GM19099 (cell line): Measurements from ENCODE around the gene TIMP1.

ENCODE experiments used
- POLR2A ChIP-seq: IDR thresholded peaks from 3 replicates; pipeline ENCODE4 v1.6.1; 2011; ENCODE audit warnings: low read depth; ENCODE audit not compliant: insufficient read length; ENCODE audit errors: extremely low read depth

The TIMP1 gene

DNA sequence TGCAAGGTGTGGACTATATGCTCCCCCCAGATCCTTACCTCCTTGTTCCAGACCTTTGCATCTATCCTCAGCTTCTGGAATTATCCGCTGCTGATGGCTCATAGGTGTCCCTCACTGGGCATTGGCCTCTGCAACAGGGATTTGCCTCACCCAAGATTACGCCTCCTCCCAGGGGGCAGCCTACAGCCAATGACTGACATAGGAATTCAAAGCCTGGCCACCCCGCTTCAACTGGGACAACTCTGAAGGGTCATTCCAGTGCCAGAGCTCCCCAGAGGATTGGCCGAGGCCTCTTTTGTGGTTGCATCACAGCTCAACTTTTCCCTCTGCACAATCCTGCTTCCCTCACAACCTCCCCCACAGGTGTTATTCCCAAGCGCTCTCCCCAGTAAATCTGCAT lies 32.4 kb downstream of the TIMP1 start:
- no peak for TF ChIP-seq POLR2A

DNA sequence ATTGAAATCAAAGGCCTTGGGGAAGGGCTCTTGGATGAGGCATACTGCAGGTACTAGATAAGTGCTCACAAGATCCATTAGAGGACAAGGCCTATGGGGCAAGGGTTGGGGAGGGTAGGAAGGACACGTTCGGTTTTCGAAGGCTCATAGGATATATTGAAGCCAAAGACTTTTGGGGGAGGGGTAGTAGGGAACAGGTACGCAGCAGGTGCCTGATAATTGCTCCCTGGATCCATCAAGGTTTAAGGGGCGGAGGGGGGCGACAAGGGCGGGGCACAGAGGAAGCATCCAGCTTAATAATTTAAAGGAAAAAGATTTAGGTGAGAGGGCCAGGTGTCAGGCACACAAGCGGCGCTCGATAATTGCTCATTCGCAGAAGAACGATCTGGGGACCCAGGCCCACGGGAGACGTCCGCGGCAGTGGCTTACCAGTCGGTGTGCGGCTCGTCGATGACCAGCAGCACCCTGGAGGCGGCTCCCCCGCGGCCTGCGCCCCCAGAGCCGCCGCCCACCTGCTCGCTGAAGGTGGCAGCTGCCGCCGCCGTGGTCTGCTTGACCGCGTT lies 36.8 kb downstream of the TIMP1 start:
- no peak for TF ChIP-seq POLR2A

DNA sequence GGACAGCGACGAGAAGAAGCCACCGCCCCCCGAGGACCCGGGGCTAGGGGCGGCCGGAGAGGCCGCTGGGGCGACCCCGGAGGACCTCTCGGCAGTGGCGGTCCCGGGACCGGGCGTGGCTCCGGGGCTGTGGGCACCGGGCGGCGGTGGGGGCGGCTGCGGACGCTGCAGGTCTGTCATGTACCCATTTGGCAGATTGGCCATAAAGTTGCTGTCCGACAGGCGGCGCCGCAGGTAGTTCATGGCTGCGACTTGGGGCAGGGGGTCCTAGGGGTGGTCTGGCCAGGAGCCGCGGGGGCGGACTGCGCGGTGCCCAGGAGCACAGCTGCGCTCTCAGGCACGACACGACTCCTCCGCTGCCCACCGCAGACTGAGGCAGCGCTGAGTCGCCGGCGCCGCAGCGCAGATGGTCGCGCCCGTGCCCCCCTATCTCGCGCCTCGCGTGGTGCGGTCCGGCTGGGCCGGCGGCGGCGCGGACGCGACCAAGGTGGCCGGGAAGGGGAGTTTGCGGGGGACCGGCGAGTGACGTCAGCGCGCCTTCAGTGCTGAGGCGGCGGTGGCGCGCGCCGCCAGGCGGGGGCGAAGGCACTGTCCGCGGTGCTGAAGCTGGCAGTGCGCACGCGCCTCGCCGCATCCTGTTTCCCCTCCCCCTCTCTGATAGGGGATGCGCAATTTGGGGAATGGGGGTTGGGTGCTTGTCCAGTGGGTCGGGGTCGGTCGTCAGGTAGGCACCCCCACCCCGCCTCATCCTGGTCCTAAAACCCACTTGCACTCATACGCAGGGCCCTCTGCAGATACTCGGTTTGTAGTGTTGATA lies 37.5 kb downstream of the TIMP1 start, which contains the start of gene SYN1:
SYN1 (minus strand) TSS at position 372 of the 817 bp plus-strand sequence; CDS start at position 243, 129 bp downstream.
- no peak for TF ChIP-seq POLR2A

DNA sequence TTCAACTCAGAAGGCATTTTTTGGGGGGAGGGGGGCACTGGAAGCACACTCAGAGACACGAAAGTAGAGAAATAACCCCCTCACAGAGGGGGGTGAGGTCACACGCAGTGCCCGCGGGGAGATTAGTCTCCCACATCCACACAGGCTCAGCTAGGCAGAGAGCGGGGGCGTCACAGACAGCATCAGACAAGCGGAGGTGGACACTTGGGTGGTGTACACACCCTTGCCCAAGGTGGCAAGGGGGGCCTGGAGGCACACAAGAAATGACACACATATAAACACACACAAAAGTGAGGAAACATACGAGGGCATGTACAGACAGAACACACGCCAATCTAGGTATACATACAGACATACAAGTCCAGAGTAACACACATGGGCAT lies 38.1 kb downstream of the TIMP1 start:
- no peak for TF ChIP-seq POLR2A

DNA sequence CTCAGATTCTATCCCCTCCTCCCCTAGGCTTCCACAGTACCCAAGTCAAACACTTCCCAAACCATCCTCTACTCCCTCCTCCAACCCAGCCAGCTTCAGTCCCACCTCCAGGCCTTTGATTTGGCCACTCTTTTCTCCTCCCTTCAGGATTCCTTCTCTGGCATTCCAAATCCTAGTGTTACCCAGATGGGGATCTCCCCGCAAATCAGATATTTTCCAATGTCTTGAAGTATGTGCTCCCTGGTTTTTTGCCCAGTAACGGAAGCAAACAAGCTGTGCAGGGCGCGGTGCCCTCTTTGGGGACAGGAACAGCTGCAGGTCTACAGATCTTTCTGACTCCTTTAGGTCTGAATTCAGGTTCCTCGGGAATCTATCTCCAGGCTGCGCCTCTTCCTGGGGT lies 39.6 kb downstream of the TIMP1 start:
- no peak for TF ChIP-seq POLR2A

DNA sequence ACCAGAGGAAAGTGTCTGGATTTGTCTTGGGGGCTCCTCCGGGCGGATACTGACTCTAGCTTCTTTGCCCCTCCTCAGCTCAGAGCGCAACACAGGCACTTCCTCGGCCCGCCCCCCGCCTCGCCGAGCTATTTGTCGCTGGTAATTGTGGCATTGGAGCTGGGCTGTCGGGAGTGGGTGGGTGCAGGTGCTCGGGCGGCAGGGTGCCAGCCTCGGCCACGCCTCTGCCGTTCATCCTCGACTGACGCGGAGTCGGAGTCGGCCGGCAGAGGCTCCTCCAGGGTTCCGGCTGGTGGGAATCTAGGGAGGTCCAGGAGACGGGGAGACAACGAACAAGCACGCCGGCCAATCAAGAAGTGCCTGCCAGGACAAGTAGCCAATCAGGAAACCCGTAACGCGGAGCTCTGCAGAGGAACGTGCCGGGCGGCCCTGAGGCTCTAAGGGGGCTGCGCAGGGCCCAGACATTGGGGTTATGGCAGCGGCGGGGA lies 41.3 kb downstream of the TIMP1 start:
- TF ChIP-seq POLR2A = no peak

DNA sequence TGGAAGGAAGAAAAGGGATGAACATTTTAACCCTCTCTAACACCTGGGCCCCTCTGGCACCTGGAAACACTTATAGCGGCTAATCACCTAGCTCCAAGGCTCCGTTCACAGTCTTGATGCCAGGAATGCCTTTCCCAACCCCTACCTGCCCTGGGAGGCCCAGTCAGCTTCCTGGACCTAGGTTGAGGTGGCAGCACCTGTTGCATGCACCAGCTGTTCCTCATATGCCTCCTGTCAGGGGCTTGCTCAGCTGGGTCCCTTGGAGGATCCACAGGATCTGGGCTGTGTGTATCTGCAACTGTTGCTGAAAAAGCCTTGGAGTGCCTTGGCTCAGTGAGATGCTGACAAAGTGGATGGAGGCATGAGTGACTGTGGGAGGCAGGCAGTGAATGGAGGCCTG lies 43.1 kb downstream of the TIMP1 start:
- no peak for TF ChIP-seq POLR2A

DNA sequence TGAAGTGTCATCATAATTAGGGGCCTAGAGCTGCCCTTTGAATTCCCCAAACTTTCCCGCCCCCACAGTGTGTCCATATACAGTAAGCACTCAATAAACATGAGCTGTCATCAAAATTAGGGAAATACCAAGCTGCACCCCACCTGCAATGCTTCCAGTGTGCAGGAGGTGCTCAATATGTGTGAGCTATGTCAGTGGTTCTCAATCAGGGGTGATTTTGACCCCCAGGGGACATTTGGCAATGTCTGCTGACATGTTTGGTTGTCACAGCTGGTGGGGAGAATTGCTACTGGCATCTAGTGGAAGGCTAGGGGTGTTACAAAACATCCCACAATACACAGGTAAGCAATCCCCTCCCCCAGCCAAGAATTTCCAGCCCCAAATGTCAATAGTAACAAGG lies 46.7 kb downstream of the TIMP1 start:
- no peak for TF ChIP-seq POLR2A

DNA sequence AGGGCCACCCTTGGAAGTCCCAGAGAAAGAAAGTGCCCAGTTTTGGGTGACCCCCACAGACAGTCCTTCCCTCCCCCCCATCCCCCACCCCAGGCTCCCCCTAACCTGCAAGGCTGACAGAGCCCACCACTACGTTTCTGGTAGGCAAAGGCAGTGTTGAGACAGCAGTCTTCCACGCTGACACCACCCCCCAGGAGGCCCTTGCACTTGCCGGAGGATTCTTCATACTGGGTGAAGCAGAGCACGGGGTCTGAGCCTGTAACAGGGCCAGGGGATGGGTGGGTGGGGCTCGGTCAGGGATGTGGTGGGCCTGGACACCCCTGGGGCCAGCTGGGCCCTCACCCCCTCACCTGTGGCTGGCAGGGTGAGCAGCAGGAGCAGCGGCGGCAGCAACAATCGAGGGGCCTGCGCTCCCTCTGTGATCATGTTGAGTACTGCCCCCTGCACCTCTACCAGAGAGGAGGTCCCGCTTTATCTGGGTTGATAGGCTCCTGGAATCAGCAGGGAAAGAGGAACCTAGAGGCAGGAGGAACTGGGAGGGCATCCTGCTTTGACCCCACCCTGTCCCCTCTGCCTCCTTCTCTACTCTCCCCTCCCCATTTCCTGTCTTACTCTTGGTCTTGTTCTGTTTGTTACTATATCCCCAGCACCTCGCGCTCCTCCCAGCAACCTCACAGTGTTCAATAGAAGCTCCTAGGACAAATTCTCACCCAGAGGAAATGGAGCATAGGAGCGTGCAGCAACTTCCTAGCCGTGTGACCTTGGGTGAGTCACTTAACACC lies 47.4 kb downstream of the TIMP1 start, which contains the start of gene CFP:
CFP (minus strand) TSS at position 512 of the 782 bp plus-strand sequence; CDS start at position 426, 86 bp downstream.
- no peak for TF ChIP-seq POLR2A

DNA sequence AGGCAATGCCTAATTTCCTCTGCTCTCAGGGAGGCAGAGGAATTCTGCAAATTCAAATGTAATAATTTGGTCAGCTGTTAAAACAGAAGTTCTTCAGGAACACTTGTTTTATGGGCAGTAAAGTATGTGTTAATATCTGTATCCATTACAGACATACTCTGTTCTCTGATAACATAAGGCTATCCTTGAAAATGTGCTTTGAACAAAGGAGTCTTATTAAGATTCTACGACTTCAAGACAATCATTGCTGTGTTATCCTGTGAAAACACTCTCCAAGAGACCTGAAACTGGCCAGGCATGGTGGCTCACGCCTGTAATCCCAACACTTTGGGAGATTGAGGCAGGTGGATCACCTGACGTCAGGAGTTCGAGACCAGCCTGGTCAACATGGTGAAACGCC lies 49.4 kb downstream of the TIMP1 start:
- no peak for TF ChIP-seq POLR2A

DNA sequence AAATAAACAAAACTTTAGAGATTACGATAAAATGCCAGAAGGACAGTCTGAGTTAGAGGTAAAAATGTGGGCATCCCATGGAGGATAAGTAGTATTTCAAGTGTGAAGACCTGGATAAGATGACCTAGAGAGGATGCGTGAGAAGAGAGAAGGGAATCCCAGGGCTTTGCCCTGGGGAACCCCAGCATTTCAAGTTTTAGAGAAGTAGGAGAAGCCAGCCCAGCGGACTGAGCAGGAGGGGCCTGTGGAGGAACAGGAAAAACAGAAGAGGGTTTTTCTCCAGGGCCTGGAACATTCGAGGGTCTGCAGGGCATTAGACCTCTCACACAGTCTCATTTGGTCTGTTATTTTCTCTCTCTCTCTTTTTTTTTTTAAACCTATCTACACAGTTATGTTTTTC lies 50.4 kb downstream of the TIMP1 start:
- TF ChIP-seq POLR2A = no peak

DNA sequence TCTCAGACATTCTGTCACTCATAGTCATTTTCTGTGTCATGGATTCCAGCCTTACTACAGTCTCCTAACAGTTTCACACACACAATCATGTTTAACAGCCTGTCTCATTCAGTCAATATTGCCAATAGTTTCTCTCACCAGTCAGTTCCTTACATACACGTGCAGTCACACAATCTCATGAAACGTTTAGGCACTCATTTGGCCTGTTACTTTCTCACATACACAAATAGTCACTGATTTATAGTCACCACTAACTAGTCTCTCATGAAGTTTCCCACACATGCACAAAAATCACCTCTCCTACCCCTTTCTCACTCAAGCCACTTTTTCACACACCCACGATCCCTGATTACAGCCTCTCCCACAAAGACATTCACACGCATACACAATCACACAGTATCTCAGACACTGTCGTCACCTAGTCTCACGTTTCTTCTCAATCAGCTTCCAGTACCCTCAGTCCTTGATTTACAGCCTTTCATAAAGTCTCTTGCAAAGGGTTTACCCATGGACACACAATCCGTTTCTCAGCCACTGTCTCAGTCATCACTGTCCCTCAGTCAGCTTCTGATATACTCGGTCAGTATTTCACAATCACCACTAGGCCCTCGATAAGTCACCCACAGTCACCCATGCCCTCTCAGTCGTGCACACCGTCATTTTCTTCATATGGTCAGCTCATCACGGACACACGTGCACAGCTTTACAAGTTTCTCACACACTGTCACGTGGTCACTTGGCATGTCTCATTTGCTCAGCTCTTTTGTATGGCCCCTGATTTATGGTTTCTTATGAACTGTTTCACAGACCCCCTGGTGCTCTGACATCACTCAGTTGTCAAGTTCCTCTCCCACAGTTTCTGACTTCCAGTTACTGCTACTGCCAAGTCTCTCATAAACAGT lies 51.7 kb downstream of the TIMP1 start:
- no peak for TF ChIP-seq POLR2A

DNA sequence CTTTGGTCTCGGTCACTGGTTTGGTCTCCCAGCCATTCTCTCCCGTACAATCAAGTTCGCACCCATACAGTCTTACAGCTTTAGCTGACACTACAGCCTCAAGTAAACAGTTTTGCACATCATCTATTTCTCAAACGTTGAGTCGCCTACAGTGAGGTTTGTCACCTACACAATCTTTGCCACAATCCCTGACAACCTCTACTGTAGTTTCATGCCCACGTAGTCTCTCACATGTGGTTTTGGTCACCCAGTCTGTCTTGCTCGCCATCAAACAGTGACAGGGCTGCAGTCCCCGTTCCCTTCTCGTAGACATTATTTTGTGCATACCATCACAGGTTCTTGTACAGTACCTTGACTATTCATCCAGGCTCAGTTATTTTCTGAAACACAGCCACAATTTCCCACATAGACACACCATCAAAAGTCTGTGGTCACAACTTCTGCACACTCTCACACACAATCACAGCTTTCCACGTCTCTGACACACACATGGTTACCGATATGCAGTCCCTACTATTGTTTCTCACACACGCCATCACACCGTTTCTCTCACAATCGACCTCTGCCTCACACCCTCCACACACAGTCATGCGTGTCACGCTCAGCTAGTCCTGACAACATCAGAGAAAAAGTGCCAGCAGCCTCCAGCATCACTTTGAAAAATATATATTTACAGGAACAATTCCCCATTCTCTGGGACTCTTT lies 52.8 kb downstream of the TIMP1 start:
- no peak for TF ChIP-seq POLR2A
